Measurements from ENCODE around the gene TLR6.

The TLR6 gene

DNA sequence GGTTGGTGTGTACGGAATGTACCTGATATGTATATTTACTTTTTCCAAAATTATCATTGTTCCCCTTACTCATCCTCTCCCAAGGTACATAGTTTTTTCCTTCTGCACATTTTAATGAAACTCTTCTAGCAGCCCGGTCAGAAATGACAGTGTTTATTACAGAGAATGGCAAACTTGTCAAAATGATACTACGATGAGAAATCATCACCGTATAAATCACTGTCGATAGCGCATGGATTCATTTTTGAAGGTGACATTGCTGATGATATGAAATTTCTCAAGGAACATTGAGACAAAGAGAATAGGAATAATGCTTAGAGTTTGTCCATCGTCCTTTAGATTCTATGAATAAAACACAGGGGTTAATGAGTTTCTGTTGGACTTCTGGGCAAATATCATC, 41.6 kb upstream of the TLR6 start (continued):
- TF ChIP-seq, protein P1, sequence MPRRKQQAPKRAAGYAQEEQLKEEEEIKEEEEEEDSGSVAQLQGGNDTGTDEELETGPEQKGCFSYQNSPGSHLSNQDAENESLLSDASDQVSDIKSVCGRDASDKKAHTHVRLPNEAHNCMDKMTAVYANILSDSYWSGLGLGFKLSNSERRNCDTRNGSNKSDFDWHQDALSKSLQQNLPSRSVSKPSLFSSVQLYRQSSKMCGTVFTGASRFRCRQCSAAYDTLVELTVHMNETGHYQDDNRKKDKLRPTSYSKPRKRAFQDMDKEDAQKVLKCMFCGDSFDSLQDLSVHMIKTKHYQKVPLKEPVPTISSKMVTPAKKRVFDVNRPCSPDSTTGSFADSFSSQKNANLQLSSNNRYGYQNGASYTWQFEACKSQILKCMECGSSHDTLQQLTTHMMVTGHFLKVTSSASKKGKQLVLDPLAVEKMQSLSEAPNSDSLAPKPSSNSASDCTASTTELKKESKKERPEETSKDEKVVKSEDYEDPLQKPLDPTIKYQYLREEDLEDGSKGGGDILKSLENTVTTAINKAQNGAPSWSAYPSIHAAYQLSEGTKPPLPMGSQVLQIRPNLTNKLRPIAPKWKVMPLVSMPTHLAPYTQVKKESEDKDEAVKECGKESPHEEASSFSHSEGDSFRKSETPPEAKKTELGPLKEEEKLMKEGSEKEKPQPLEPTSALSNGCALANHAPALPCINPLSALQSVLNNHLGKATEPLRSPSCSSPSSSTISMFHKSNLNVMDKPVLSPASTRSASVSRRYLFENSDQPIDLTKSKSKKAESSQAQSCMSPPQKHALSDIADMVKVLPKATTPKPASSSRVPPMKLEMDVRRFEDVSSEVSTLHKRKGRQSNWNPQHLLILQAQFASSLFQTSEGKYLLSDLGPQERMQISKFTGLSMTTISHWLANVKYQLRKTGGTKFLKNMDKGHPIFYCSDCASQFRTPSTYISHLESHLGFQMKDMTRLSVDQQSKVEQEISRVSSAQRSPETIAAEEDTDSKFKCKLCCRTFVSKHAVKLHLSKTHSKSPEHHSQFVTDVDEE (CRISPR knock-in tag; IDR thresholded peaks at IDR 0.05), result no peak
- TF ChIP-seq CSDC2 (CRISPR knock-in tag; IDR thresholded peaks at IDR 0.05) (no peak), GLIS3 (CRISPR knock-in tag; IDR thresholded peaks at IDR 0.05) (no peak), PPARA (CRISPR knock-in tag; IDR thresholded peaks at IDR 0.05; ENCODE audit: borderline replicate concordance) (no peak), ZFP30 (CRISPR knock-in tag; IDR thresholded peaks at IDR 0.05) (no peak), ISL1 (CRISPR knock-in tag; IDR thresholded peaks at IDR 0.05) (no peak), ARNTL (CRISPR knock-in tag; IDR thresholded peaks at IDR 0.05; ENCODE audit: borderline replicate concordance, low read depth) (no peak), SNAI2 (CRISPR knock-in tag; IDR thresholded peaks at IDR 0.05) (no peak), ZNF70 (CRISPR knock-in tag; IDR thresholded peaks at IDR 0.05) (no peak)
- TF ChIP-seq, protein P2, sequence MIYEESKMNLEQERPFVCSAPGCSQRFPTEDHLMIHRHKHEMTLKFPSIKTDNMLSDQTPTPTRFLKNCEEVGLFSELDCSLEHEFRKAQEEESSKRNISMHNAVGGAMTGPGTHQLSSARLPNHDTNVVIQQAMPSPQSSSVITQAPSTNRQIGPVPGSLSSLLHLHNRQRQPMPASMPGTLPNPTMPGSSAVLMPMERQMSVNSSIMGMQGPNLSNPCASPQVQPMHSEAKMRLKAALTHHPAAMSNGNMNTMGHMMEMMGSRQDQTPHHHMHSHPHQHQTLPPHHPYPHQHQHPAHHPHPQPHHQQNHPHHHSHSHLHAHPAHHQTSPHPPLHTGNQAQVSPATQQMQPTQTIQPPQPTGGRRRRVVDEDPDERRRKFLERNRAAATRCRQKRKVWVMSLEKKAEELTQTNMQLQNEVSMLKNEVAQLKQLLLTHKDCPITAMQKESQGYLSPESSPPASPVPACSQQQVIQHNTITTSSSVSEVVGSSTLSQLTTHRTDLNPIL (CRISPR knock-in tag; IDR thresholded peaks at IDR 0.05; ENCODE audit: low read depth), result no peak

DNA sequence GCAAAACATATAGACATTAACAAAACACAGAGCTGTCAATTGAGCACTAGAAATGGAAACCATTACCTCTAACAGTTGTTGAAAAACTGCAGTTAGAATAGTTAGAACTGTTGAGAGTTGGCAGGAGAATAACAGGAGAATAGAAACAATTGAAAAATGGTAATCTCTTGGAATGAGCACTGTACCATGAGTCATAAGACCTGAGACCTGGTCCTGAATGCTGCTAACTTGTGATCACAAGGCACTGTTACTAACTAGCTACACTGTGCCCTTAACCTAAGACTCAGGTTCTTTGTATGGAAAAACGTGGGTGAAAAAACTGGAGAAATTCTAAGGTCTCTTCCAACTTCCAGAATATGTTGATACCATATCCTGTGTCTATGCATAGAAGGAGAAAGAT, 40.3 kb upstream of the TLR6 start:
- ATAC-seq, result no peak
- TF ChIP-seq ZNF565 (CRISPR knock-in tag; conservative IDR thresholded peaks at IDR 0.05; ENCODE audit: low read depth), result no peak
- TF ChIP-seq OSR1 (CRISPR knock-in tag; IDR thresholded peaks at IDR 0.05), result no peak
- no peak for TF ChIP-seq BACH2 (CRISPR knock-in tag; IDR thresholded peaks at IDR 0.05; ENCODE audit: borderline replicate concordance)
- no peak for TF ChIP-seq GLIS3 (CRISPR knock-in tag; IDR thresholded peaks at IDR 0.05)
- TF ChIP-seq RARB (CRISPR knock-in tag; IDR thresholded peaks at IDR 0.05), result no peak
- no peak for TF ChIP-seq ZFP30 (CRISPR knock-in tag; IDR thresholded peaks at IDR 0.05)

DNA sequence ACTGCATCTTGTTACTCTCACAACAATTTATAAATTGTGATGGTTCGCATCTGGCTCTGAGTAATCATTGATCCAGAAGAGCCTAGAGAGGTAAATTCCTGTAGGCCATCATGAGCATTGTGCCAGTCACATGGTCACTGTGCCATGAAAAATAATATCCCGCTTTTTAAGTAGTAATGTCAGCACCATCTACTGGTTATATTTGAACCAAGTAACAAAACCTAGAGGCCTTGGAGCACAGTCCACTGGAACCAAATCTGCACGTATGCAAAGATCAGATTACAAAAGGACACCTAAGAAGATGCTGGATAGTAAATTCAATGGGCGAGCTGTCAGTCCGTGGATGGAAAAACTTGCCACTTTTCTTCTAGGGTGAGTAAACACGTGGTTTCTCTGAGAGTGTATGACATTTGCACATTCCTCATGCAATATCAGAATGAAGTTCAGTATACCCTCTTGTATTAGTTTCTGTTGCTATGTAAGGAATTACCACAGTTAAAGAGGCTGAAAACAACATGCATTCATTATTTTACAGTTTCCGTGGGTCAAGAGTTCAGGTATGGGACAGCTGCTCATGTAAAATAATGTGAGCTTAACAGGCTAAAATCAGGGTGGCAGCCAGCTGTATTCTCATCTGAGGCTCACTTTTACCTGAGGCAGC, 37.8 kb upstream of the TLR6 start:
- ATAC-seq, result peak; percentile 31; the same call in 1 of the 3 replicates
- no peak for TF ChIP-seq GLIS3 (CRISPR knock-in tag; IDR thresholded peaks at IDR 0.05)

DNA sequence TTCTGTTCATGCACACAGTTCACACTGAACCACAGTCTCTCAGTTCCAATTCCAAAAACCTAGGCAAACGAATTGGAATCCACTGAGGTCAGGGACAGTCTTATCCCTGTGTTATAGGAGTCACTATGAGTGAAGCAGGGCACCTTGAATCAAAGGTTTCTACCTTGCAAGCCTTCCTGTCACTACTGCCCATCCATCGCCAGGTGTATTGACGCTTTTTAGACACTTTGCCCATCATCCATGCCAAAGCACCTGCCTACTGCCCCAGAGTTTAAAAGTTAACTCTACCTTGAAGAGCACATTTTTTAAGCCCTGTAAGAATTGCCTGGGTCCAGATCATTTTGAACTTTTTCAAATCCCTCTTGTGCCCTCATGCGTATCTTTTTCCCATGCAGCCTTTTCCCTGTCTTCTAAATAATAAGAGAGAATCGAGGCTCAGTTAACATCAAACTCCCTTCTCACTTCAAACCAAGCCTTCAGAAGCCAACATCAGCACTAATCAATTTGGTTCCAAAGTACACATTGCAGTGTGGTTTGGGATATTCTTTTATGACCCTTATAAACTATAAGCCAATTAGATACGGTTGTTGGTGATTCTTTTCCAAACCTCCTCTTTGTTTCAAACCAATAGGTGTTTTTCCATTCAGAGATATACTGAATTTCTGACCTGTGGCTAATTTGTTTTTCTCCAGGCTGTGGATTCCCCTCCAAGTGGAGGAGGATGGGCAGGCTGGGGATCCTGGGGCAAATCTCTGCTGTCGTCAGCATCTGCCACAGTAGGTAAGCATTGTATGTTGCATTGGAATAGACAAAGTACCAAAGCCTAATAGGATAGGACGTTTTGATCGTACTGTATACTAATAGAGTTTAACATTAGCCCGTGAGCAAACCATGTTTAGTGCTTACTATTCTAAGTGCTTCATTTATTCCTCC, 34.7 kb upstream of the TLR6 start:
- no peak for ATAC-seq
- TF ChIP-seq ZNF8 (CRISPR knock-in tag; IDR thresholded peaks at IDR 0.05) (no peak), RARB (CRISPR knock-in tag; IDR thresholded peaks at IDR 0.05) (no peak), TCF4 (CRISPR knock-in tag; IDR thresholded peaks at IDR 0.05; ENCODE audit: borderline replicate concordance) (no peak), GLIS3 (CRISPR knock-in tag; IDR thresholded peaks at IDR 0.05) (no peak), CSDC2 (CRISPR knock-in tag; IDR thresholded peaks at IDR 0.05) (no peak), ZFP3 (CRISPR knock-in tag; IDR thresholded peaks at IDR 0.05) (no peak), ZFP30 (CRISPR knock-in tag; IDR thresholded peaks at IDR 0.05) (no peak), PPARA (CRISPR knock-in tag; IDR thresholded peaks at IDR 0.05; ENCODE audit: borderline replicate concordance) (no peak), SNAI2 (CRISPR knock-in tag; IDR thresholded peaks at IDR 0.05) (no peak), ISL1 (CRISPR knock-in tag; IDR thresholded peaks at IDR 0.05) (no peak), ESRRG (CRISPR knock-in tag; IDR thresholded peaks at IDR 0.05) (no peak), ZC3H10 (CRISPR knock-in tag; IDR thresholded peaks at IDR 0.05) (no peak), ZNF70 (CRISPR knock-in tag; IDR thresholded peaks at IDR 0.05) (no peak)
- TF ChIP-seq, protein P3, sequence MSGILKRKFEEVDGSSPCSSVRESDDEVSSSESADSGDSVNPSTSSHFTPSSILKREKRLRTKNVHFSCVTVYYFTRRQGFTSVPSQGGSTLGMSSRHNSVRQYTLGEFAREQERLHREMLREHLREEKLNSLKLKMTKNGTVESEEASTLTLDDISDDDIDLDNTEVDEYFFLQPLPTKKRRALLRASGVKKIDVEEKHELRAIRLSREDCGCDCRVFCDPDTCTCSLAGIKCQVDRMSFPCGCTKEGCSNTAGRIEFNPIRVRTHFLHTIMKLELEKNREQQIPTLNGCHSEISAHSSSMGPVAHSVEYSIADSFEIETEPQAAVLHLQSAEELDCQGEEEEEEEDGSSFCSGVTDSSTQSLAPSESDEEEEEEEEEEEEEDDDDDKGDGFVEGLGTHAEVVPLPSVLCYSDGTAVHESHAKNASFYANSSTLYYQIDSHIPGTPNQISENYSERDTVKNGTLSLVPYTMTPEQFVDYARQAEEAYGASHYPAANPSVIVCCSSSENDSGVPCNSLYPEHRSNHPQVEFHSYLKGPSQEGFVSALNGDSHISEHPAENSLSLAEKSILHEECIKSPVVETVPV (CRISPR knock-in tag; IDR thresholded peaks at IDR 0.05), result no peak
- TF ChIP-seq, protein P4, sequence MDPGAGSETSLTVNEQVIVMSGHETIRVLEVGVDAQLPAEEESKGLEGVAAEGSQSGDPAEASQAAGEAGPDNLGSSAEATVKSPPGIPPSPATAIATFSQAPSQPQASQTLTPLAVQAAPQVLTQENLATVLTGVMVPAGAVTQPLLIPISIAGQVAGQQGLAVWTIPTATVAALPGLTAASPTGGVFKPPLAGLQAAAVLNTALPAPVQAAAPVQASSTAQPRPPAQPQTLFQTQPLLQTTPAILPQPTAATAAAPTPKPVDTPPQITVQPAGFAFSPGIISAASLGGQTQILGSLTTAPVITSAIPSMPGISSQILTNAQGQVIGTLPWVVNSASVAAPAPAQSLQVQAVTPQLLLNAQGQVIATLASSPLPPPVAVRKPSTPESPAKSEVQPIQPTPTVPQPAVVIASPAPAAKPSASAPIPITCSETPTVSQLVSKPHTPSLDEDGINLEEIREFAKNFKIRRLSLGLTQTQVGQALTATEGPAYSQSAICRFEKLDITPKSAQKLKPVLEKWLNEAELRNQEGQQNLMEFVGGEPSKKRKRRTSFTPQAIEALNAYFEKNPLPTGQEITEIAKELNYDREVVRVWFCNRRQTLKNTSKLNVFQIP (CRISPR knock-in tag; IDR thresholded peaks at IDR 0.05; ENCODE audit: borderline replicate concordance, low read depth), result no peak
- TF ChIP-seq, protein P5, sequence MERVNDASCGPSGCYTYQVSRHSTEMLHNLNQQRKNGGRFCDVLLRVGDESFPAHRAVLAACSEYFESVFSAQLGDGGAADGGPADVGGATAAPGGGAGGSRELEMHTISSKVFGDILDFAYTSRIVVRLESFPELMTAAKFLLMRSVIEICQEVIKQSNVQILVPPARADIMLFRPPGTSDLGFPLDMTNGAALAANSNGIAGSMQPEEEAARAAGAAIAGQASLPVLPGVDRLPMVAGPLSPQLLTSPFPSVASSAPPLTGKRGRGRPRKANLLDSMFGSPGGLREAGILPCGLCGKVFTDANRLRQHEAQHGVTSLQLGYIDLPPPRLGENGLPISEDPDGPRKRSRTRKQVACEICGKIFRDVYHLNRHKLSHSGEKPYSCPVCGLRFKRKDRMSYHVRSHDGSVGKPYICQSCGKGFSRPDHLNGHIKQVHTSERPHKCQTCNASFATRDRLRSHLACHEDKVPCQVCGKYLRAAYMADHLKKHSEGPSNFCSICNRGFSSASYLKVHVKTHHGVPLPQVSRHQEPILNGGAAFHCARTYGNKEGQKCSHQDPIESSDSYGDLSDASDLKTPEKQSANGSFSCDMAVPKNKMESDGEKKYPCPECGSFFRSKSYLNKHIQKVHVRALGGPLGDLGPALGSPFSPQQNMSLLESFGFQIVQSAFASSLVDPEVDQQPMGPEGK (CRISPR knock-in tag; IDR thresholded peaks at IDR 0.05; ENCODE audit: borderline replicate concordance), result no peak
- TF ChIP-seq, protein P1 (CRISPR knock-in tag; IDR thresholded peaks at IDR 0.05), result no peak

All from SK-N-SH treated with all-trans-retinoic acid at 6 μM for 48 hours (cell line).